NT2/D1 (cell line): ENCODE results near the gene EQTN.

ENCODE experiments used
- YY1 ChIP-seq: IDR thresholded peaks from 2 replicates; pipeline ENCODE4 v1.6.1; 2011; ENCODE audit not compliant: insufficient read length, insufficient read depth
- ZNF274 ChIP-seq: IDR thresholded peaks from 2 replicates; pipeline ENCODE4 v1.6.1; 2011; ENCODE audit warnings: mild to moderate bottlenecking, low read depth, low read length

- no peak for TF ChIP-seq YY1
- no peak for TF ChIP-seq ZNF274
Measured at GRCh38 chr9:27279611-27280010, 17.3 kb downstream of the EQTN start.
